ENCODE measurements around the gene POMP.

The POMP gene

DNA sequence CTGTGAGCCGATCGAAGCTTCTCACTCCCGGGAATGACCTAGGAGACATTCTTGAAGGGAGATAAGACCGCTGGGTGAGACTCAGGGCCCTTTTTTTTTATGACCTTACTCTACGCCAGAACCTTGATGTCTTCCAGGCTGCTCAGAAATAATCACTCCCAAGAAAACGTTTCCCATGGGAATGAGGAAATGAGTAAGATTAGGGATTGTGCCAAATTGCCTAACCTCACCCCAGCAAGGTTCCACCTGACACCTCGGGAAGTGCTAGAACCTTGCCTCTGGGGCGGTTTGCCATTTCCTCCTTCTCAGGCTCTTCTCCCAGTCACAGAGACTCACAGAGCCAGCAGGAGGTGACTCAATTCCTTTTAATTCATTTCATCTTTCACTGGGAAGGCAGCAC lies 57.6 kb downstream of the POMP start:
- H3K9ac ChIP-seq (ENCODE audit: insufficient read length, low read depth): no peak overlapping the region
- peaks cover 37% of the 10 kb centered on the region for H3K27me3 ChIP-seq (ENCODE audit: insufficient read depth, insufficient read length)
- peaks cover 2% of the 10 kb centered on the region for H3K4me1 ChIP-seq (ENCODE audit: insufficient read depth, insufficient read length)
- no peak for DNase-seq (ENCODE audit: low read depth, low spot score)
- no peak overlapping the region for H3K4me3 ChIP-seq (ENCODE audit: insufficient read length, low read depth)
- TF ChIP-seq SUZ12 (IDR thresholded peaks at IDR 0.05; ENCODE audit: extremely low read depth, insufficient read depth, insufficient read length) (no peak), YY1 (IDR thresholded peaks at IDR 0.05; ENCODE audit: insufficient read depth, insufficient read length) (no peak), ZNF274 (IDR thresholded peaks at IDR 0.05; ENCODE audit: low read depth, low read length) (no peak)
- no peaks in the 10 kb centered on the region for H3K36me3 ChIP-seq (ENCODE audit: insufficient read depth, insufficient read length, low read length)
- no peaks in the 10 kb centered on the region for H3K9me3 ChIP-seq (ENCODE audit: insufficient read depth, low read length)

DNA sequence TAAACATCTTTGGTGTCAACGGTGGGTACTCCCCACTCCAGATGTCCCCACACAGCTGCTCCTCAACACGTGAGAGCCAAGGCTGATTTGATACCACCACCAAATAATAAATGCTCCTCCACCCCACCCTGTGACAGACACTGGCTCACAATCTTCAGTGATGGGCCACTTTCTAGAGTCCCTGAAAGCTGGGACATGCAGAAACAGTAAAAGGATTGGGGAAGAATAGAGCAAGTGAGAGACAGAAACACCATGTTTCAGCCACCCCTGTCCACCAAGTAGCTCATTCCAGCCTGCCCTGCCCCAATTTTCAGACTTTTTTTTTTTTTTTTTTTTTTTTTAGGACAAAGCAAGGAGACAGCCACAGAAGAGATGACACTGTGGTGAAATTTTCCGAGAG lies 58.2 kb downstream of the POMP start:
- DNase-seq (ENCODE audit: low read depth, low spot score): no peak

DNA sequence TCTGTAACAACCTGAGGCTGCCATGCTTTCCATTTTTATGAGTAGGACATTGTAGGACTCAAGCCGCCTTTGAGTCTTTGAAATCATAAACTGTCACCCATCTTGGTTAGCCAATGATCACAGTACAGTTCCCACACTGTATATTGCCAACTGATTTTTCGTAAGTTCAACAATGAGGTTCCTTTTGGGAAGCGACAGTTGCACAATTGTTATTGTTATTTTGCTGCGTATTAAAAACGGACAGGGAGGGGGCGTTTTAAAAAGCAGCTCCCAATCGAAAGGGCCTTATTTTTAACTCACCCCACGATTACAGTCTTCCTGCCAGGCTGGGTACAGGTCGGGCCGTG lies 59.2 kb downstream of the POMP start:
- Histone ChIP-seq H3K36me3 (ENCODE audit: insufficient read depth, insufficient read length, low read length) (no peaks in the 10 kb centered on the region), H3K4me3 (ENCODE audit: insufficient read length, low read depth) (peak overlapping the region; percentile 56), H3K9ac (ENCODE audit: insufficient read length, low read depth) (peak overlapping the region; percentile 71), H3K4me1 (ENCODE audit: insufficient read depth, insufficient read length) (peaks cover 2% of the 10 kb centered on the region), H3K9me3 (ENCODE audit: insufficient read depth, low read length) (no peaks in the 10 kb centered on the region), H3K27me3 (ENCODE audit: insufficient read depth, insufficient read length) (peaks cover 37% of the 10 kb centered on the region)
- no peak for DNase-seq (ENCODE audit: low read depth, low spot score)
- TF ChIP-seq YY1 (IDR thresholded peaks at IDR 0.05; ENCODE audit: insufficient read depth, insufficient read length) (no peak), SUZ12 (IDR thresholded peaks at IDR 0.05; ENCODE audit: extremely low read depth, insufficient read depth, insufficient read length) (no peak), ZNF274 (IDR thresholded peaks at IDR 0.05; ENCODE audit: low read depth, low read length) (no peak)

More for the DNA sequence above, 58.2 kb downstream of the POMP start:
- Histone ChIP-seq H3K27me3 (ENCODE audit: insufficient read depth, insufficient read length) (peaks cover 37% of the 10 kb centered on the region), H3K4me3 (ENCODE audit: insufficient read length, low read depth) (no peak overlapping the region), H3K36me3 (ENCODE audit: insufficient read depth, insufficient read length, low read length) (no peaks in the 10 kb centered on the region), H3K4me1 (ENCODE audit: insufficient read depth, insufficient read length) (peaks cover 2% of the 10 kb centered on the region), H3K9ac (ENCODE audit: insufficient read length, low read depth) (no peak overlapping the region), H3K9me3 (ENCODE audit: insufficient read depth, low read length) (no peaks in the 10 kb centered on the region)
- TF ChIP-seq SUZ12 (IDR thresholded peaks at IDR 0.05; ENCODE audit: extremely low read depth, insufficient read depth, insufficient read length): no peak
- no peak for TF ChIP-seq YY1 (IDR thresholded peaks at IDR 0.05; ENCODE audit: insufficient read depth, insufficient read length)
- no peak for TF ChIP-seq ZNF274 (IDR thresholded peaks at IDR 0.05; ENCODE audit: low read depth, low read length)

DNA sequence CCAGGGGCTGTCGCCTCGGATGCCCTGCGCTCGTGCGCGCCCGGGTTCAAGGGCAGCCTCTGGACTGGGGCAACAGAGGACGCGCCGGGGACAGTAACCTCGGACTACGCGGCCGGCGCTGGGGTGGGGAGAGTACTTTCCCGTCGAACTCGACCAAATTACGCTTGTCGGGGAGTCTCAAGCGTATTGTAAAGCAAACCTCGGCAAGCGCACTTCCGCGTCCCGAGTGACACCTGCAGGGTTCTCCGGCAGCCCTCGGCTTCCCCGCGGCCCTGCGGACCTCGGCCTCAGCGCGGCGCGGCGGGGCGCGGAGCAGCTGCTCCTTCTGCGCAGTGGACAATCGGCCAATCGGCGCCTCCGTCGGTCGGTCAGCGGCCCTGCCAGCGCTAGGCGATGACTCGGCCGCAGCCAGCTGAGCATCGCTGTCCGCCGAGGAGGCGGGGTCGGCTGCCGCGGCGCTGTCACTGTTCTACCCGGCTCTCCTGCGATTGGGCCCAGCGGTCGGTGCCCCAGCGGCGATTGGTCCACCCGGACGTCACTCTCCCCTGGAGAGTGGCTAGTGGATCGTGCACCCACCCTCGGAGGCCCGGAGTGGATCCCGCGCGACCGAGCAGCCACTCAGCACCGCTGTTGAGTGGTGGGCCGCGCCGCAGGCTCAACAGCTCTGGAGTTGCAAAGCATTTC lies 59.8 kb downstream of the POMP start, which contains the start of gene SLC46A3:
Gene SLC46A3, minus strand, starts transcription at position 428 of the 684 bp plus-strand sequence. CDS start 972 bp downstream, outside the sequence.
- Histone ChIP-seq H3K36me3 (ENCODE audit: insufficient read depth, insufficient read length, low read length) (no peaks in the 10 kb centered on the region), H3K9me3 (ENCODE audit: insufficient read depth, low read length) (no peaks in the 10 kb centered on the region), H3K27me3 (ENCODE audit: insufficient read depth, insufficient read length) (peaks cover 37% of the 10 kb centered on the region), H3K4me1 (ENCODE audit: insufficient read depth, insufficient read length) (peaks cover 2% of the 10 kb centered on the region), H3K4me3 (ENCODE audit: insufficient read length, low read depth) (peak within 1 kb of the TSS; percentile 56), H3K9ac (ENCODE audit: insufficient read length, low read depth) (peak within 1 kb of the TSS; percentile 71)
- DNase-seq (ENCODE audit: low read depth, low spot score): peak; percentile 84
- no peak for TF ChIP-seq ZNF274 (IDR thresholded peaks at IDR 0.05; ENCODE audit: low read depth, low read length)

DNA sequence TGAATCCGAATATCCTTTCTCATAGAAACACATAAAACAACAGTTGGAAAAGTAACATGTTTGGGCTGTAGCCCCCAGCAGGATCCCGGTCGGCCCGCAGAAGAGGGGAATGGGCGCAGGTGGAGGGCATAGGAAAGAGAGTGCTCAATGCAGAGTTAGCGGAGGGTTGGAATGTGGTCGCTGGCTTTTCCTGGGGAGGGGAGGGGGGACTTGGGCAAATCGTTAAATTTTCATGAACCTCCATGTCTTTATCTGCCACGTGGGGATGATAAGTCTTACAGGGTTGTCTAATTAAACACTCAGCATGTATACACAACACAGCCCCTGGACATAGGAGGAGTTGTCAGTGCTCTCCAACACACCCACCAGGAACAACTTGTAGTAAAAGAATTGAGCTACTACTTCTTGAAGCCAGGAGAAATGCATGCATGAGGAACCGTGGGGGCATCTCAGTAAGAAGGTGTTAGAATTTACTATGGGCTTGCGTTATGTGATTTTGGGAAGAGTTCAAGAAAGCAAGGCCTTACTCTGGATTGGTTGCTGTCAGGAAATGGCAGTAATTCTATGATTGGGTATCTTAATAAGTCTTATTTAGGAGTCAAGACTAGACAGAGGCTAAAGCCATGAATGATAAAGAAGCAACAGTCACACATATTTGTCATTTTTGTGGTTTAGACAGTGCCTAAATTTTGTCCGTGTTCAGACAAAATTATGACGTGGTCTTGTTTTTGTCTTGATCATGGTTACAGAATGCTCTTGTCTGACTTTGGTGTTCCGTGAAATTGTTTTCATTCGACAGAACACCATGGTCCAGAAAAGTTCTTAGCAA lies 60.5 kb downstream of the POMP start:
- H3K4me1 ChIP-seq (ENCODE audit: insufficient read depth, insufficient read length): peaks cover 2% of the 10 kb centered on the region
- DNase-seq (ENCODE audit: low read depth, low spot score): no peak
- no peaks in the 10 kb centered on the region for H3K36me3 ChIP-seq (ENCODE audit: insufficient read depth, insufficient read length, low read length)
- no peaks in the 10 kb centered on the region for H3K9me3 ChIP-seq (ENCODE audit: insufficient read depth, low read length)
- no peak for TF ChIP-seq YY1 (IDR thresholded peaks at IDR 0.05; ENCODE audit: insufficient read depth, insufficient read length)
- no peak for TF ChIP-seq ZNF274 (IDR thresholded peaks at IDR 0.05; ENCODE audit: low read depth, low read length)
- TF ChIP-seq SUZ12 (IDR thresholded peaks at IDR 0.05; ENCODE audit: extremely low read depth, insufficient read depth, insufficient read length): no peak
- peak overlapping the region; percentile 32 for H3K9ac ChIP-seq (ENCODE audit: insufficient read length, low read depth)
- peak overlapping the region; percentile 56 for H3K4me3 ChIP-seq (ENCODE audit: insufficient read length, low read depth)
- peaks cover 37% of the 10 kb centered on the region for H3K27me3 ChIP-seq (ENCODE audit: insufficient read depth, insufficient read length)

DNA sequence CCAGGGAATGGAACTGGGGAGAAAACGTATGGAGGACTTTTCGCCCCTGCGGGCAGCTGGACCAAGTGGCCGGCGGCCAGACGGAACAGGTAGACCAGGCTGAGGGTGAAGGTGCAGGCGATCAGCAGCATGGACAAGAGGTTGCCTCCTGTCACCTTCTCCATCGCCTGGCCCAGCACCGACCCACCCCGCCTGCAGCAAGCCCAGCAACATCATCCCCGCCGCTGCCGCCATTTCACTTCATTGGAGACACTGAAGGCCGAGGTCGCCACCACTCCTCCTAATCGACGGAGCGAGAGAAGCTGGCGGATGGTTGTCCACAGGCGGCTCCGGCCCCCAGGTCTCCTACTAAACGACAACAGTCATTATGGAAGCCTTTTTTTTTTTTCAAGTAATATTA lies 64.9 kb downstream of the POMP start:
- no peaks in the 10 kb centered on the region for H3K4me1 ChIP-seq (ENCODE audit: insufficient read depth, insufficient read length)
- H3K9ac ChIP-seq (ENCODE audit: insufficient read length, low read depth): no peak overlapping the region
- no peak overlapping the region for H3K4me3 ChIP-seq (ENCODE audit: insufficient read length, low read depth)
- H3K27me3 ChIP-seq (ENCODE audit: insufficient read depth, insufficient read length): peaks cover 14% of the 10 kb centered on the region
- DNase-seq (ENCODE audit: low read depth, low spot score): no peak
- no peaks in the 10 kb centered on the region for H3K9me3 ChIP-seq (ENCODE audit: insufficient read depth, low read length)
- no peaks in the 10 kb centered on the region for H3K36me3 ChIP-seq (ENCODE audit: insufficient read depth, insufficient read length, low read length)
- TF ChIP-seq ZNF274 (IDR thresholded peaks at IDR 0.05; ENCODE audit: low read depth, low read length) (no peak), YY1 (IDR thresholded peaks at IDR 0.05; ENCODE audit: insufficient read depth, insufficient read length) (no peak)

DNA sequence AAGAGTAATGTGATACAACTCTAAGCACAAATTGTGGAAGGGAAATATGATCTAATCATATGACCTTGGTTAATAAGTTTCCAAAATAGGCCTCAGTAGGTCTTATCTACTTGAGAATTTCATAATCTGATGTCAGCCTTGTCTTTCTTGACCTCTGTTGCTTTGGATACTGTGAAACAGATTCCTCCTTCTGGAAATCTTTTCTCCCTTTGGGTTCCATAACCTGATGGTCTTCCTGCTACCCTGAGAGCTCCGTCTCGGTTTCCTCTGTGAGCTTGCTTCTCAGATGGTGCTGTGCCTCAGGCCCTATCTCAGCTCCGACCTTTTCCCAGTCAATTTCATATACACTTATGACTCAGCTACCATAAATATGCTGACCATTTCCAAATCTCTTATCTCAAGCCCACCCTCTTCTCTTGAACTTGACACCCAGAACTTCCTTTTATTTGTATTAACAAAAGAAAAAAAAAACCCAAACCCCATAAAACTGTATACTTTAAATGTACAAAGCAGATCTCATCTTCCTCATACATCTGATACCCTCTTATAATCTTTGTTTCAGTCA lies 66.2 kb downstream of the POMP start:
- no peak overlapping the region for H3K4me3 ChIP-seq (ENCODE audit: insufficient read length, low read depth)
- no peak overlapping the region for H3K9ac ChIP-seq (ENCODE audit: insufficient read length, low read depth)
- H3K4me1 ChIP-seq (ENCODE audit: insufficient read depth, insufficient read length): no peaks in the 10 kb centered on the region
- TF ChIP-seq ZNF274 (IDR thresholded peaks at IDR 0.05; ENCODE audit: low read depth, low read length) (no peak), SUZ12 (IDR thresholded peaks at IDR 0.05; ENCODE audit: extremely low read depth, insufficient read depth, insufficient read length) (no peak), YY1 (IDR thresholded peaks at IDR 0.05; ENCODE audit: insufficient read depth, insufficient read length) (no peak)
- no peaks in the 10 kb centered on the region for H3K36me3 ChIP-seq (ENCODE audit: insufficient read depth, insufficient read length, low read length)
- no peak for DNase-seq (ENCODE audit: low read depth, low spot score)
- H3K27me3 ChIP-seq (ENCODE audit: insufficient read depth, insufficient read length): peaks cover under 1% of the 10 kb centered on the region
- no peaks in the 10 kb centered on the region for H3K9me3 ChIP-seq (ENCODE audit: insufficient read depth, low read length)
